PC-3 (cell line): ENCODE results near the gene LTBP1.

ENCODE experiments used
- EZH2 ChIP-seq: fragments of 300-600 bp; sonication (generic); IDR thresholded peaks from one replicate; pipeline ENCODE4 v1.6.1; 2017; ENCODE audit warnings: antibody characterized with exemption, mild to moderate bottlenecking, low read length; ENCODE audit not compliant: unreplicated experiment
- EZH2phosphoT487 ChIP-seq: fragments of 300-600 bp; sonication (generic); IDR thresholded peaks from 2 replicates; pipeline ENCODE4 v1.6.1; 2018; ENCODE audit warnings: mild to moderate bottlenecking, antibody characterized with exemption, low read length, borderline replicate concordance
- TF ChIP-seq, protein P1 (sequence below): fragments of 300-600 bp; sonication (generic); conservative IDR thresholded peaks from 2 replicates; pipeline ENCODE4 v1.5.1; 2017; ENCODE audit warnings: antibody characterized with exemption, low read depth, mild to moderate bottlenecking, low read length

DNA sequence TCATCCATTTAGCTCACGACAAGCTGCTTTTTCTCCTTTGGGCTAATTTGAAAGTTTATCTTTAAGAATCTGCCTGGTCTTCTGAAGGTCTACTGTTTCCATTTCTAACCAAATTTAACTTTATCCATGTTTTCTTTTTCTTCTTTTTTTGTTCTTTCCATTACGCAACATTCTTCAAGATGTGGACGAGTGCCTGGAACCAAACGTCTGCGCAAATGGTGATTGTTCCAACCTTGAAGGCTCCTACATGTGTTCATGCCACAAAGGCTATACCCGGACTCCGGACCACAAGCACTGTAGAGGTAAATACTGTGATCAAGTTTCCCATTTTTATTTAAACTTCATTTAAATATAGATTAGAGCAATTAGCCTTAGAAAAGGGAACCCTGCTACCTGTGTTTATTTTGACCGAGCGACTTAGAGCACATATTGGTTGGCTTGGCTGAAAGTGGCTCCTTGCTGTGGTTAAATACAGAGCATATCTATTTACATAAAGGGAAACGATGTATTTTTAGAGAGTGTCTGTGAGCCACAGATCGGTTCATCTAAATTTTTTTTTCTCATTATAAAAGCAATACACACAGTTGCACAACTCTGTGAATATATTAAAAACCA is 346.3 kb downstream of the LTBP1 start:
- TF ChIP-seq, protein P1, sequence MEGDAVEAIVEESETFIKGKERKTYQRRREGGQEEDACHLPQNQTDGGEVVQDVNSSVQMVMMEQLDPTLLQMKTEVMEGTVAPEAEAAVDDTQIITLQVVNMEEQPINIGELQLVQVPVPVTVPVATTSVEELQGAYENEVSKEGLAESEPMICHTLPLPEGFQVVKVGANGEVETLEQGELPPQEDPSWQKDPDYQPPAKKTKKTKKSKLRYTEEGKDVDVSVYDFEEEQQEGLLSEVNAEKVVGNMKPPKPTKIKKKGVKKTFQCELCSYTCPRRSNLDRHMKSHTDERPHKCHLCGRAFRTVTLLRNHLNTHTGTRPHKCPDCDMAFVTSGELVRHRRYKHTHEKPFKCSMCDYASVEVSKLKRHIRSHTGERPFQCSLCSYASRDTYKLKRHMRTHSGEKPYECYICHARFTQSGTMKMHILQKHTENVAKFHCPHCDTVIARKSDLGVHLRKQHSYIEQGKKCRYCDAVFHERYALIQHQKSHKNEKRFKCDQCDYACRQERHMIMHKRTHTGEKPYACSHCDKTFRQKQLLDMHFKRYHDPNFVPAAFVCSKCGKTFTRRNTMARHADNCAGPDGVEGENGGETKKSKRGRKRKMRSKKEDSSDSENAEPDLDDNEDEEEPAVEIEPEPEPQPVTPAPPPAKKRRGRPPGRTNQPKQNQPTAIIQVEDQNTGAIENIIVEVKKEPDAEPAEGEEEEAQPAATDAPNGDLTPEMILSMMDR, result no peak
- TF ChIP-seq EZH2 (no peak), EZH2phosphoT487 (no peak)
